ENCODE measurements around the gene MEF2B.
"Not testable (repeated sequence)": the region's sequence is repeated elsewhere in the genome, so short reads cannot be mapped to it uniquely, and the experiment has no call there.

The MEF2B gene

DNA sequence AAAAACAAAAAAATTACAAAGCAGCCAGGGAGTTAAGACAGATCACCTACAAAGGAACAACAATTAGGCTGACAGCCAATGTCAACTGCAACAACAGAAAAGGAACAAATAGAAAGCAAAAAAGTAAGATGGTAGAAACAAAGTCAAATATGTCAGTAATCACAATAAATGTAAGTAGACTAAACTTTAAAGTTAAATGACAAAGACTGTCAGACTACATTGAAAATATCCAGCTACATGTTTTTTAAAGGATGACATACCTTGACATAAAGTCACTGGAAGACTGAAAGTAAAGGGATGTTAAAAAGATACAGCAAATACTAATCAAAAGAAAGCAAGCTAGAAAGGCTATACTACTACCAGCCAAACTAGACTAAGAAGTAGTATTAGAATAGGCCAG, 46.7 kb downstream of the MEF2B start:
- no peak for DNase-seq (ENCODE audit: low spot score)

DNA sequence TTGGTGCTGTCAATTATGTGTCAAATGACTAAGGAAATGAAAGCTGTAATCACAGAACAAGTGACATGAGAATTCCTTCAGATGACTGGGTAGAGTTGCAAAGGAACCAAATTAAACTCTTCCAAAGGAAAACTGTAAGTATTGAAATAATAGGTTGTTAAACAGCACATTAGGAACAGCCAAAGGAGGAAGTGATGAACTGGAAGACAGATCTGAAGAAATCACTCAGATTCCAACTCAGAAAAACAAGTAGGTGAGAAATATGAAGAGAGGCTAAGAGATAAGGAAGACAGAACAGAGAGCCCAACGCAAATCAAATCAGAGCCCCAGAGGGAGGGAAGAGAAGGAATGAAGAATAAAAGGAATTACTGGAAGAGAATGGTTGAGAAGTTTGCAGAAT, 47.2 kb downstream of the MEF2B start:
- no peak for DNase-seq (ENCODE audit: low spot score)

DNA sequence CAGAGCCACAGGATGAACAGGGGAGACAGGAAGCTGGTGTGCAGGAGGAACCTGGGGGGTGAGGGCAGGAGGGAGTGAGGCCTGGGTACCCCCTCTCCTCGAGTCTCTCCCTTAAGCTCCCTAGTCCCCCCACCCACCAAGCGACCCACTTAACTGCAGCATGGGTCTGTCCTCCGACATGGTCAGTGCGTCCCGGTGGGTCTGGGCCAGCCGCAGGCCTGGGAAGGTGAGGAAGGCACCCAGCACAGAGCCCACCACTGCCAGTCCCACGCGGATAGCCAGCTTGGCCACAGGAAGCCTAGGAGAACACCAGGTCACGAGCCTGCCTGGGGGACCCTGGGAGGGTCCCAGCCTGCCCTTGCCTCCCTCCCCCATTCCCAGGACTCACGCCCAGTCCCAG, 48.7 kb downstream of the MEF2B start:
- no peak for DNase-seq (ENCODE audit: low spot score)

DNA sequence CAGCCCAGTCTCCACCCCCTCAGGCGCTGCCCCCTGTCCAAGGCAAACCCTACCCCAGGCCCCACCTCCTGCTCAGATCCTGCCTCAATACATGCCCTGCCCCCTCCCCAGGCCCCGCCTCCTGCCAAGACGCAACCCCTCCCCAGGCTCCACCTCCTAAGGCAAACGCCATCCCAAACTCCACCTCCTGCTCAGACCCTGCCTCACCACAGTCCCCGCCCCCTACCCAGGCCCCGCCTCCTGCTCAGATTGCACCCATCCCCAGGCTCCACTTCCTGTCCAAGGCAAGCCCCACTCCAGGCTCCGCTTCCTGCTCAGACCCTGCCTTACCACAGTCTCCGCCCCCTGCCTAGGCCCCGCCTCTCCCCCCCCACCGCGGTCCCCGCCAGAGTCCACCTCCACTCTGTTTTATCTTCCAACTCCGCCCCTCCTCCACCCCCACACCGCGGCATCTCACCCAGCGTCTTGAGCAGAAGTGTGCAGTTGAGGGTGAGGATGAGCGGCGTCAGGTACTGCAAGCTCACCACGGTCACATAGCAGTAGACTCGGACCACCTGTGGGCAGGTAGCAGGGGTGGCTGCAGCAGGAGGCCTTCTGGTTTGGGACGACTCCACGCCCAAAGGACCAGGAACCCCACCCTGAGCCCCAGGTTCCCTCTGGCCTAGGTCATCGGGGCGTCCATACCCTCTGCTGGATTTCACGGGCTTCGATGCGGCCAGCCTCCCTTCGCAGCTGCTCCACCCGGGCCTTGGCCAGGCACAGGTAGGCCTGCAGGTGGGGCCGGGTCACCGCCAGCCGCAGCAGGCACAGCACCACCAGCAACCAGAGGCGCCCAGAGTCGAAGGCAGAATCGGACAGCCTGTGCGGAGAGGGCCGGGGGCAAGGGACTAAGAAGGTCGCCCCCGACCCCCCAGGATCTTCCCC, 49.5 kb downstream of the MEF2B start:
- peak; percentile 77 for DNase-seq (ENCODE audit: low spot score)

- no peak for DNase-seq (ENCODE audit: low spot score)
Measured at GRCh38 chr19:19119325-19120237, 50.5 kb downstream of the MEF2B start.

DNA sequence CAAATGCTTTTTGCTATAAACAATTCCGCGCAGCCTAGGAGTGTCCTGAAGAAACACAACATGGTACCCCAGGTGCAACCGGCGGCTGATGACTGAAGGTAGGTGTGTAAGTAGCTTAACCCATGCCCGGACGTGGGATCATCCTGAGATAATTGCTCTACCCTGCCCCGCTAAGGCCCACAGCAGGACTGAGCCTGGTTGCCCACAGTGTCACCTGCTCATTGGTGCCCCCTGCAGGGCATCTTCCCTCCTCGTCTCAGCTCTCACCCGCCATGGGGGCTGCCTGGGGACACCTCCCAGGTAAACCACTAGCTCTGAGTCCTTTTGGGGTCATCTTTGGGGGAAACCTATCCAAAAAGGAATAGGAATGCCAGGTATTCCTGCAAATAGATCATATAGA, 54.1 kb downstream of the MEF2B start:
- peak; percentile 31 for DNase-seq (ENCODE audit: low spot score)

- peak; percentile 28 for DNase-seq (ENCODE audit: low spot score)
Measured at GRCh38 chr19:19113040-19113626, 56.9 kb downstream of the MEF2B start.

- DNase-seq (ENCODE audit: low spot score), result no peak
Measured at GRCh38 chr19:19111967-19112580, 58.0 kb downstream of the MEF2B start.

DNA sequence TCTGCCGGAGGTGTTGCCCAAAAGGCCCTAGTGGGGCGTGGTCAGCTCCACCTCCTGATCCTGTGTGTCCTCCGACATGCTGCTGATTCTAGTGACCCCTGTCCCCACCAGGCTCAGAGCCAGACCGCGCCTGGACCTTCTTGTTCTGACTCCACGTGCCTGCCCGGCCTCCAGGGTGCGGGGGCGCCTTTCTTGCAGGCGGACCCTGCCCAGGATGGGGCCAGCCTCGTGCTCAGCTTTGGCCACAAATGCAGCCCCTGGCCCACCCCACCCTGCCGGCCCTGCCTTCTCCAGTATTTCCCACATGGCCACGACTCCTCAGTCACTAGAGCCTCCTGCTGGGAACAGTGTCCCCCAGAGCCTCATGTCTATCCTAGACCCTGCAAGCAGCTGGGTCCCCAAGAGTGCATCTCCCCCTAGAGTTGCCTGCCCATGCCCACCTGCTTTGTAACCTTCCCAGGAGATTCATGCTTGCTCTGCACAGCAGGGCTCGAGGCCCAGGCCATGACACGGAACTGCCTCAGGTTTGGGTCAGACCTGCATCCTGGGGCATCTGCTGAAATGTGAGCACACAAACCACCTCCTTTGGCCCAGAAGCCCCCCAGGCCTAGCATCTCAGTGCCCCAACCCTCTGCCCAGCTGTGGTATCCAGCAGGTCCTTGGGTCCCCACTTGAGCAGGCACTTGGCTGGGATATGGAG, 58.8 kb downstream of the MEF2B start:
- no peak for DNase-seq (ENCODE audit: low spot score)

- DNase-seq (ENCODE audit: low spot score), result no peak
Measured at GRCh38 chr19:19110410-19111135, 59.5 kb downstream of the MEF2B start.

DNA sequence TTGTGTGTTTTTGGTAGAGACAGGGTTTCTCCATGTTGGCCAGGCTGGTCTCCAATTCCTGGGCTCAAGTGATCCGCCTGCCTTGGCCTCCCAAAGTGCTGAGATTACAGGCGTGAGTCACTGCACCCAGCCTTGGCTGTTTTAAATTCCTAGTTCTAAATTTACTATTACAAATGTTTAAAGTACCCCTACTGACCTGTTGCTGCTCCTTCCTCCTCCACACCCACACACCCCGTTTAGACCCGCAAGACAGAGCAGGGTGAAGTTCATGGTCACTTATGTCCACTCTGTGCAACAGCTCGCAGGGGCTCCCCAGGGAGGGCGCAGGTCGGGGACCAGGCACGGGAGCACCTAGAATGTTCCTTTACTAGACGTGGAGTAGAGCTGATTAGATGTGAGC, 60.5 kb downstream of the MEF2B start:
- DNase-seq (ENCODE audit: low spot score), result no peak

DNA sequence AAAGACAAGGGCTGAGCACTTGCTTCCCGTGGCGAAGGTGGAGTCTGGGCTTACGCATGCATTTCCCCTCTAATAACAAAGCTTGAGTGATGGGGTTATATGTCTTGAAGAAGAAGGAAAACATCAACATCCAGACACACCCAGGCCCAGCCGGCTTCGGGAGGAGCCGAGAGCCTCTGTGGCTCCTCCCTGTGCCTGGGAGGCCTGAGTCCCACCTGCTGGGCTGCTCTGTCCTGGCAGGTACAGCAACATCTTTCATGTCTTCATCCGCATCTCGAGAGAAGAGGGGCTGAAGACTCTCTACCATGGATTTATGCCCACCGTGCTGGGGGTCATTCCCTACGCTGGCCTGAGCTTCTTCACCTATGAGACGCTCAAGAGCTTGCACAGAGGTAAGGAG, 62.4 kb downstream of the MEF2B start:
- no peak for DNase-seq (ENCODE audit: low spot score)

GRCh38 chr19:19106938-19107337, 63.1 kb downstream of the MEF2B start:
- not testable (repeated sequence) for DNase-seq (ENCODE audit: low spot score)

GRCh38 chr19:19106056-19106551, 64.0 kb downstream of the MEF2B start:
- no peak for DNase-seq (ENCODE audit: low spot score)

- DNase-seq (ENCODE audit: low spot score), result peak; percentile 71
Measured at GRCh38 chr19:19105365-19106055, 64.6 kb downstream of the MEF2B start.

DNA sequence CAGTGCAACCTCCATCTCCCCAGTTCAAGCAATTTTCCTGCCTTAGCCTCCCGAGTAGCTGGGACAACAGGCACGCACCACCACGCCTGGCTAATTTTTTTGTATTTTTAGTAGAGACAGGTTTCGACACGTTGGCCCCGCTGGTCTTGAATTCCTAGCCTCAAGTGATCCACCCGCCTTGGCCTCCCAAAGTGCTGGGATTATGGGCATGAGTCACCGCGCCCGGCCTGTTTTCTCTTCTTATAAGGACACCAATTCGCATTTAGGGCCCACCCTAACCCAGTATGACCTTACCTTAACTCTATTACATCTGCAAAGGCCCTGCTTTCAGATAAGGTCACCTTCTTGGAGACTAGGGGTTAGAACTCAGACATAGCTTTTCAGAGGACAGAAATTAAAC, 66.9 kb downstream of the MEF2B start:
- no peak for DNase-seq (ENCODE audit: low spot score)

DNA sequence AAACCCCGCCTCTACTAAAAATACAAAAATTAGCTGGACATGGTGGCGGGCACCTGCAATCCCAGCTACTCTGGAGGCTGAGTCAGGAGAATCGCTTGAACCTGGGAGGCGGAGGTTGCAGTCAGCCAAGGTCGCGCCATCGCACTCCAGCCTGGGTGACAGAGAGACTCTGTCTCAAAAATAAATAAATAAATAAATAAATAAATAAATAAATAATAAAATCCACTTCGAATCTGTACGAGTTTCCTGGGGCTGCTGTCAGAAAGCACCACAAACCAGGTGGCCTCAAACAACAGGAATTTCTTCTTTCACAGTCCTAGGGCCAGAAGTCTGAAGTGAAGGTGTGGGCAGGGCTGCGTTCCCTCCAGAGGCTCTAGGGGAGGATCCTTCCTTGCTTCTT, 67.5 kb downstream of the MEF2B start:
- not testable (repeated sequence) for DNase-seq (ENCODE audit: low spot score)

DNA sequence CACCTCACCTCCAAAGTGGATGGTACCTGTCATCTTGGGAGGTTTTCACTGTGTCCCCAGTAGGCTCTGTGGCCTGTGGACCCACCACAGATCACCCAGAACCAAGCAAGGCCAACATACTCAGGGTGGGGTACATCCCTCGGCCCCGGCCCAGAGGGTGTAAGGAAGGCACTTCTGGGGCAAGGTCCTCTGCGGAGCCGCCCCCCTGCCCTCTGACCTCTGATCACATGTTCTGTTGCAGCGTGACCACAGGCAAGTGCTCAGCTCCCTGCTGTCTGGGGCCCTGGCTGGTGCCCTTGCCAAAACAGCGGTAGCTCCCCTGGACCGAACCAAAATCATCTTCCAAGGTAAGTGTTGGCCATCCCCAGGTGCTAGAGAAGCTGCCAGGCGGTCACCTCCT, 68.5 kb downstream of the MEF2B start:
- no peak for DNase-seq (ENCODE audit: low spot score)

- no peak for DNase-seq (ENCODE audit: low spot score)
Measured at GRCh38 chr19:19098703-19099632, 71.1 kb downstream of the MEF2B start.
